Activated CD4-positive, alpha-beta T cell treated with anti-CD3 and anti-CD28 coated beads, Interleukin-2, amount 50 U/mL, for 4 hours (primary cell): Measurements from ENCODE around the gene ROPN1.

Experiments
- DNase-seq, 2 experiments: peaks; one replicate each; pipeline ENCODE4 v3.0.0-alpha.2; 2020

ROPN1 gene

DNA sequence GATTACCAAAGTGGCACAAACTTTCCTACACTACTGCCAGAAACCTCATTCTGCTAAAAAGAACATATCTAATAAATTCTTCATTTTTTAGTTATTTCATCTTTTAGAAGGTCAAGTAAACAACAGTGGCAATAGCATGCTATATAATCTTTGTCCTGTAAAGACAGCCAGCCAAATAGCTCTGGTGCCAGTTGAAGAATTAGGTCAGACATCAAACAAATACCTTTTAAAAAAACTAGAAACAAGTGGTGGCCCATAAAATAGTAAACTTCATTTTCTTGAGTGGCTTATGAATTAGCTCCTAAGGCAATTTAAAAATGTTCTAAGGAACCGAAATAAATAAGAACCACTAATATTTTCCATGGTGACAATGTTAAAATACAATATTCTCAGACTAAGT is 50.4 kb downstream of the ROPN1 start:
- DNase-seq = no peak

- DNase-seq = no peak
Observed at GRCh38 chr3:123941121-123941520, 50.8 kb downstream of the ROPN1 start.

- DNase-seq = no peak
Observed at GRCh38 chr3:123939706-123940105, 52.2 kb downstream of the ROPN1 start.

DNA sequence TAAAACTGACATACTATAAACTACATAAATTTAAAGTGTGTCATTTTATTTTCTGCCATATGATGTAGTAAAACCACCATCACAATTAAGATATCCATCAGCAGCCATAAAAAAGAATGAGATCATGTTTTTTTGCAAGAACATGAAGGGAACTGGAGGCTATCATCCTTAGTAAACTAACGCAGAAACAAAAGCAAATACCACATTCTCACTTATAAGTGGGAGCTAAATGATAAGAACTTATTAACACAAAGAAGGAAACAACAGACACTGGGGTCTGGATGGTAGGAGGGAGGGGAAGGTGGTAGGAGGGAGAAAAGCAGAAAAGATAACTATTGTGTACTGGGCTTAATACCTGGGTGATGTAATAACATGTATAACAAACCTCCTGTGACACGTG is 55.5 kb downstream of the ROPN1 start:
- no peak for DNase-seq

GRCh38 chr3:123935830-123936229 is 56.1 kb downstream of the ROPN1 start:
- no peak for DNase-seq

- DNase-seq = no peak
Observed at GRCh38 chr3:123934250-123934649, 57.7 kb downstream of the ROPN1 start.

GRCh38 chr3:123930445-123930844 is 61.5 kb downstream of the ROPN1 start:
- no peak for DNase-seq

DNA sequence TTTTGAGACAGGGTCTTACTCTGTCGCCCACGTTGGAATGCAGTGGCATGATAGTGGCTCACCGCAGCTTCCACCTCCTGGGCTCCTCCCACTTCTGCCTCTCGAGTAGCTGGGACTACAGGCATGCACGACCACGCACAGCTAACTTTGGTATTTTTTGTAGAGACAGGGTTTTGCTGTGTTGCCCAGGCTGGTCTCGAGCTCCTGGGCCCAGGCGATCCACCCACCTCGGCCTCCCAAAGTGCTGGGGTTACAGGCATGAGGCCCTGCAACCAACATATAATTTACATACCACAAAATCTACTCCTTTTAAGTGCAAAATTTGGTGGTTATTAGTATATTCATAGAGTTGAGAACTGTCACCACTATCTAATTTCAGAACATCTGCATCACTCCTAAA is 62.6 kb downstream of the ROPN1 start:
- no peak for DNase-seq

DNA sequence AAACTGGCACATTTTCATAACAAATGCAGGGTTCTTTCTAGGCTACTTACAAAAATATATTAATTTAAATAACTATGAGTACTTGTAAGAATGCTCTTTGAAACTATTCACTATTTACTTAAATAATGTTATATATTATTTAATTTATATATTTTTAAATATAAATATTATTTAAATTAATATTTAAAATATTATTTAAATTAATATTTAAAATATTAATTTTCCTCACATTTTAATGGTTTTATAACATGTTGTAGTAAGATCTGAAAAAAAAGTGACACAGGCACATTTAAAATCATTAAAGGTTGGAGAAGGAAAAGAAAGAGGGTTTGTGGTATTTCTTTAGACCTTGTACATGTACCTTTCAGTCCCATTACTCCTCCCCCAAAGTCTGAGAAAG is 65.5 kb downstream of the ROPN1 start:
- no peak for DNase-seq

DNA sequence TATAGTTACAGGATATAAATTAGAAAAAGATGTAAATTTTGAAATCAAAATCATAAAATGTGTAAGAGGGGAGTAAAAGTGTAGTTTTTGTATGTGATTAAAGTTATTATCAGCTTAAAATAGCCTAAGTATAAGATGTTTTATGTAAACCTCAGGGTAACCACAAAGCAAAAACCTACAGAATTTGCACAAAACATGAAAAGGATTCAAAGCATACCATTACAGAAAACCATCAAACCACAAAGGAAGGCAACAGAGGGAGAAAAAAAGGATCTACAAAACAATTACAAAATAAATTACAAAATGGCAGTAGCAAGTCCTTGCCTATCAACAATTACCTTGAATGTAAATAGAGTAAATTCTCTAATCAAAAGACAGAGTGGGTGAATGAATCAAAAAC is 71.1 kb downstream of the ROPN1 start:
- DNase-seq = no peak

DNA sequence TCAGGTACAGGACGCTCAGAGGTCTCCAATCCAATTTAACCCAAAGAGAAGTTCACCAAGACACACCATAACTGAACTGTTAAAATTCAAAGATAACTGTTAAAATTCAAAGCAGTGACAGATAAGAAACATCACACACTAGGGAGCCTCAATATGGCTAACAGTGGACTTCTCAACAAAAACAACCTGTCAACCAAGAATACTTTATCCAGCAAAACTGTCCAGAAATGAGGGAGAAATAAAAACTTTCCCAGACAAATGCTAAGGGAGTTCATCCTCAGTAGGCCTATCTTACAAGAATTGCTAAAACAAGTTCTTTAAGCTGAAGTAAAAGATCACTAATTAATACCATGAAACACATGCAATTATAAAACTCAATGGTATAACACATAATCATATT is 71.5 kb downstream of the ROPN1 start:
- DNase-seq = no peak

GRCh38 chr3:123919353-123919752 is 72.6 kb downstream of the ROPN1 start:
- DNase-seq = no peak
